Parathyroid adenoma (tissue), 2 donors: Measurements from ENCODE around the gene EIF3I.

Experiments used
- H2AFZ ChIP-seq: fragments of 300-600 bp; sonication (generic); one replicate; pipeline ENCODE4 v1.7.0; 2017; ENCODE audit warnings: antibody characterized with exemption, mild to moderate bottlenecking
- H3K27ac ChIP-seq: fragments of 300-600 bp; sonication (generic); one replicate; pipeline ENCODE4 v1.7.0; 2017
- H3K27me3 ChIP-seq: fragments of 300-600 bp; sonication (generic); one replicate; pipeline ENCODE4 v1.7.0; 2017; ENCODE audit warnings: low read length; ENCODE audit not compliant: control insufficient read depth, insufficient read depth
- H3K36me3 ChIP-seq: fragments of 300-600 bp; sonication (generic); one replicate; pipeline ENCODE4 v1.7.0; 2017; ENCODE audit warnings: low read length; ENCODE audit not compliant: control insufficient read depth, insufficient read depth
- H3K4me1 ChIP-seq: fragments of 300-600 bp; sonication (generic); one replicate; pipeline ENCODE4 v1.7.0; 2017; ENCODE audit warnings: control low read depth
- H3K4me2 ChIP-seq: fragments of 300-600 bp; sonication (generic); one replicate; pipeline ENCODE4 v1.7.0; 2017; ENCODE audit warnings: low read length
- H3K4me3 ChIP-seq: fragments of 300-600 bp; sonication (generic); one replicate; pipeline ENCODE4 v1.7.0; 2017; ENCODE audit warnings: low read depth, low read length
- H3K79me2 ChIP-seq: fragments of 300-600 bp; sonication (generic); one replicate; pipeline ENCODE4 v1.7.0; 2017; ENCODE audit warnings: control low read depth
- H3K9ac ChIP-seq: fragments of 300-600 bp; sonication (generic); one replicate; pipeline ENCODE4 v1.7.0; 2017; ENCODE audit warnings: mild to moderate bottlenecking
- H3K9me3 ChIP-seq: fragments of 300-600 bp; sonication (generic); one replicate; pipeline ENCODE4 v1.7.0; 2017; ENCODE audit warnings: low read length; ENCODE audit not compliant: control insufficient read depth
- CTCF ChIP-seq: fragments of 300-600 bp; sonication (generic); IDR thresholded peaks from one replicate; pipeline ENCODE4 v1.7.0; 2017; ENCODE audit warnings: antibody characterized with exemption, mild to moderate bottlenecking
- donor health status: primary hyperparathyroidism.

The EIF3I gene

DNA sequence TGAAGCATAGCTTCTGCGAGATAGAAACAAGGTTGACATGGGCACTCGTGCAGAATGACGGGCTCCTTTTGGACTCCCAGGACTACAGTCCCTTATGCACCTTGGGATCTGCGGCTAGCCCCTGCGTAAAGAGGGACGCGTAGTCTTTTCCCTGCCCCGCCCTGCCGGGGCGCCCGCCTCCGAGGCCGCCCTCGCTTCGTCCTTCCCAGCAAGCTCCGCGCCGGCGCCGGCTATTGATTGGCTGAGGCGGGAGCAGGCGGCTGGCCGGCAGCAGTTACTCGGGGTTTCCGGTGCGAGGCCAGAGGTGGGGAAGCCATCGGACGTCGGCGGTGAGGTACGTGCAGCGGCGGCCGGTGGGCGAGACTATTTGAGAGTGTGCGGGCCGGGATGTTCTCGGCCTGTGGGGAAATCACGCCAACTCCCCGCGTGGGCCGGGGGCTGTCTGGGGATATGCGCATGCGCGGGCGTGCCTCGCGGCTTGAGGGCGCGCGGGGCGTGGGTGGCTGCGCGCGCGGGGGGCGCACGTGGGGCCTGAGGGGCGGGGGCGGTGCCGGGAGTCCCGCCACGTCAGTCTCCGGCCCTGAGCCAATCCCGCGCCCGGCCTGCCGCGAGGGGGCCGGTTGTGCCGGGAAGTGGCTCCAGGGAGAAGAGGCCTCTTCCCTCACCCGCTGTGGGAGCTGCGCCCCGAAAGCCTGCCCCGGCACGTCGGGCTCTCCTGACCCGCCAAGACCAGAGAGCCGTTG, 42.6 kb upstream of the EIF3I start, which contains the start of gene TXLNA:
Gene TXLNA, plus strand, starts transcription at position 233 of the 743 bp plus-strand sequence. CDS start 671 bp downstream, outside the sequence.
- Histone ChIP-seq H3K4me3 (peak within 1 kb of the TSS; percentile 71), H3K4me1 (peaks cover 5% of the 10 kb centered on the region), H3K27ac (peak within 1 kb of the TSS; percentile 87), H3K4me2 (peak within 1 kb of the TSS; percentile 95), H3K79me2 (peaks cover 12% of the 10 kb centered on the region), H3K36me3 (no peaks in the 10 kb centered on the region), H2AFZ (peak within 1 kb of the TSS; percentile 82), H3K27me3 (no peaks in the 10 kb centered on the region), H3K9me3 (no peaks in the 10 kb centered on the region), H3K9ac (no peak within 1 kb of the TSS)
- TF ChIP-seq CTCF = no peak

DNA sequence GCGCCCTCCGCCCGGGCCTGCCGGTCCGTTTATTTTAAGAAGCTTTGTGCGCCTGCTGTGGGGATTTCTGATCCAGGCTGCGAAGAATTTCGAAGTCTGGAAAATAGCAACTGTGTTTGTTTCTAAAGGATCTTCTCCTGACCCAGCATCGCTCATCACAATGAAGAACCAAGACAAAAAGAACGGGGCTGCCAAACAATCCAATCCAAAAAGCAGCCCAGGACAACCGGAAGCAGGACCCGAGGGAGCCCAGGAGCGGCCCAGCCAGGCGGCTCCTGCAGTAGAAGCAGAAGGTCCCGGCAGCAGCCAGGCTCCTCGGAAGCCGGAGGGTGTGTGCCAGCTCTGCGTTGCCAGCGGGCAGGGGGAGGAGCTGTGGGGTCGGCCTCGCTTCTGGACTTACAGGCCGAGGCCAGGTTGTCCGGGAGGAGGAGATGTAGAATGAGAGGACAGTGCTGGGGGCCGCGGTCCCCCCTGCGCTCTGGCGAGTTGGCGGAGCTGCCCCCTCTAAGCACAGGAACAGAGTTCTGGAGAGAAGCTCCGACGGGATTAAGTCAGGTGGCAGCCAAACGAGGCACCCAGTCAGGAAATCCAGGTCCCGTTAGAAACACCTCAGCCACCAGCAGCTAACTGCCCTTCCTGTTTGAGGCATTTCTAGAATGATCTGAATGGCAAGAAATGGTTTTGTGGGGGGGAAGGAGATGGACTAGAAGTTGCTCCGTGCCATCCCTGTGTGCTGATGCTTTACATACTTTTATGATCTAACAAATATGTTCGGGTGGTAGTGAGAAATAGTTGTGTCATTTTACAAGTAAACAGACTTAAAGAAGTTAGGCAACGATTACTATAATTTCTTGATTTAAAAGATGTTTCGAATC, 41.8 kb upstream of the EIF3I start:
- Histone ChIP-seq H3K27ac (peak overlapping the region; percentile 87), H3K9ac (no peak overlapping the region), H3K4me3 (peak overlapping the region; percentile 71), H3K27me3 (no peaks in the 10 kb centered on the region), H3K9me3 (no peaks in the 10 kb centered on the region), H2AFZ (peak overlapping the region; percentile 82), H3K36me3 (no peaks in the 10 kb centered on the region), H3K4me2 (peak overlapping the region; percentile 95), H3K4me1 (peaks cover 5% of the 10 kb centered on the region), H3K79me2 (peaks cover 16% of the 10 kb centered on the region)
- no peak for TF ChIP-seq CTCF

DNA sequence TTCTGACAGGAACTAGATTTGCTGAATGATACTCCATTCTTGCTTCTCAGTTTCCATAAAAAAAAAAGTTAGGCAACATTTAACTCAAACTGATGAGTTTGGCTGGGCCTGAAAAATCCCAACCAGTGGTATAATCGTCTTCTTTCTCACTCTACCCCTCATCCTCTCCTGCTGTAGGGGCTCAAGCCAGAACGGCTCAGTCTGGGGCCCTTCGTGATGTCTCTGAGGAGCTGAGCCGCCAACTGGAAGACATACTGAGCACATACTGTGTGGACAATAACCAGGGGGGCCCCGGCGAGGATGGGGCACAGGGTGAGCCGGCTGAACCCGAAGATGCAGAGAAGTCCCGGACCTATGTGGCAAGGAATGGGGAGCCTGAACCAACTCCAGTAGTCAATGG, 41.1 kb upstream of the EIF3I start:
- H3K4me1 ChIP-seq = peaks cover 5% of the 10 kb centered on the region
- no peaks in the 10 kb centered on the region for H3K9me3 ChIP-seq
- H3K27me3 ChIP-seq = no peaks in the 10 kb centered on the region
- H3K4me2 ChIP-seq = peak overlapping the region; percentile 95
- no peak overlapping the region for H3K9ac ChIP-seq
- H3K79me2 ChIP-seq = peaks cover 16% of the 10 kb centered on the region
- H3K27ac ChIP-seq = no peak overlapping the region
- H2AFZ ChIP-seq = no peak overlapping the region
- H3K36me3 ChIP-seq = no peaks in the 10 kb centered on the region
- peak overlapping the region; percentile 71 for H3K4me3 ChIP-seq
- TF ChIP-seq CTCF = no peak

DNA sequence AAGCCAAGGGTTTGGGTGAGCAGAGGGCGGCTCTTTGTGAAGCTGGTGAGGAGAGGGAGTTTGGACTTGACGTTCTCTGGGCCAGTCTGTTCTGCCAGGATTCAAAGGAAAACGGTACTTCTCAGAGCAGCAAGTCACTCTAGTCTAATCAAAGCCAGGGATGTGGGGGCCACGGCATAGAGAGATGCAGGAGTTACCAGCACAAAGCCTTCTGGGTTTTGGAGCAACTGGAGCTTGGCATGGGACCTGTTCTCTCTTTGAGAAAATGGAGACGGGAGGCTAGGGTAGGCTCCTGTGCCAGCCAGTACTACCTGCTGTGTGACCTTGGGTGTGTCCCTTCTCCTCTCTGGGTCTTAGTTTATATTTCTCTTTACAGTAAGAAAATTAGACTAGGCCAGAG, 40.6 kb upstream of the EIF3I start:
- no peak overlapping the region for H3K27ac ChIP-seq
- H3K4me1 ChIP-seq = peaks cover 5% of the 10 kb centered on the region
- no peak overlapping the region for H2AFZ ChIP-seq
- no peak overlapping the region for H3K4me3 ChIP-seq
- no peaks in the 10 kb centered on the region for H3K9me3 ChIP-seq
- TF ChIP-seq CTCF = no peak
- no peak overlapping the region for H3K9ac ChIP-seq
- no peaks in the 10 kb centered on the region for H3K36me3 ChIP-seq
- H3K4me2 ChIP-seq = no peak overlapping the region
- H3K27me3 ChIP-seq = no peaks in the 10 kb centered on the region
- peaks cover 16% of the 10 kb centered on the region for H3K79me2 ChIP-seq
